ENCODE measurements around the gene GSTM3. TPM values are rescaled to one million over a fixed set of nuclear protein-coding genes. Genes with fewer than 3 reads are reported as not detected.
A peak's percentile ranks its signal among the peaks of the same experiment; 100 is the strongest.

Gene GSTM3
- total and polyA plus RNA-seq, 2 experiments from 2014 or later = 3.1 to 4.1 TPM

GRCh38 chr1:109782514-109782913 is 41.7 kb upstream of the GSTM3 start:
- ATAC-seq (peak; percentile 67), DNase-seq (ENCODE audit: low spot score) (peak; percentile 52)
- TF ChIP-seq, protein P1, sequence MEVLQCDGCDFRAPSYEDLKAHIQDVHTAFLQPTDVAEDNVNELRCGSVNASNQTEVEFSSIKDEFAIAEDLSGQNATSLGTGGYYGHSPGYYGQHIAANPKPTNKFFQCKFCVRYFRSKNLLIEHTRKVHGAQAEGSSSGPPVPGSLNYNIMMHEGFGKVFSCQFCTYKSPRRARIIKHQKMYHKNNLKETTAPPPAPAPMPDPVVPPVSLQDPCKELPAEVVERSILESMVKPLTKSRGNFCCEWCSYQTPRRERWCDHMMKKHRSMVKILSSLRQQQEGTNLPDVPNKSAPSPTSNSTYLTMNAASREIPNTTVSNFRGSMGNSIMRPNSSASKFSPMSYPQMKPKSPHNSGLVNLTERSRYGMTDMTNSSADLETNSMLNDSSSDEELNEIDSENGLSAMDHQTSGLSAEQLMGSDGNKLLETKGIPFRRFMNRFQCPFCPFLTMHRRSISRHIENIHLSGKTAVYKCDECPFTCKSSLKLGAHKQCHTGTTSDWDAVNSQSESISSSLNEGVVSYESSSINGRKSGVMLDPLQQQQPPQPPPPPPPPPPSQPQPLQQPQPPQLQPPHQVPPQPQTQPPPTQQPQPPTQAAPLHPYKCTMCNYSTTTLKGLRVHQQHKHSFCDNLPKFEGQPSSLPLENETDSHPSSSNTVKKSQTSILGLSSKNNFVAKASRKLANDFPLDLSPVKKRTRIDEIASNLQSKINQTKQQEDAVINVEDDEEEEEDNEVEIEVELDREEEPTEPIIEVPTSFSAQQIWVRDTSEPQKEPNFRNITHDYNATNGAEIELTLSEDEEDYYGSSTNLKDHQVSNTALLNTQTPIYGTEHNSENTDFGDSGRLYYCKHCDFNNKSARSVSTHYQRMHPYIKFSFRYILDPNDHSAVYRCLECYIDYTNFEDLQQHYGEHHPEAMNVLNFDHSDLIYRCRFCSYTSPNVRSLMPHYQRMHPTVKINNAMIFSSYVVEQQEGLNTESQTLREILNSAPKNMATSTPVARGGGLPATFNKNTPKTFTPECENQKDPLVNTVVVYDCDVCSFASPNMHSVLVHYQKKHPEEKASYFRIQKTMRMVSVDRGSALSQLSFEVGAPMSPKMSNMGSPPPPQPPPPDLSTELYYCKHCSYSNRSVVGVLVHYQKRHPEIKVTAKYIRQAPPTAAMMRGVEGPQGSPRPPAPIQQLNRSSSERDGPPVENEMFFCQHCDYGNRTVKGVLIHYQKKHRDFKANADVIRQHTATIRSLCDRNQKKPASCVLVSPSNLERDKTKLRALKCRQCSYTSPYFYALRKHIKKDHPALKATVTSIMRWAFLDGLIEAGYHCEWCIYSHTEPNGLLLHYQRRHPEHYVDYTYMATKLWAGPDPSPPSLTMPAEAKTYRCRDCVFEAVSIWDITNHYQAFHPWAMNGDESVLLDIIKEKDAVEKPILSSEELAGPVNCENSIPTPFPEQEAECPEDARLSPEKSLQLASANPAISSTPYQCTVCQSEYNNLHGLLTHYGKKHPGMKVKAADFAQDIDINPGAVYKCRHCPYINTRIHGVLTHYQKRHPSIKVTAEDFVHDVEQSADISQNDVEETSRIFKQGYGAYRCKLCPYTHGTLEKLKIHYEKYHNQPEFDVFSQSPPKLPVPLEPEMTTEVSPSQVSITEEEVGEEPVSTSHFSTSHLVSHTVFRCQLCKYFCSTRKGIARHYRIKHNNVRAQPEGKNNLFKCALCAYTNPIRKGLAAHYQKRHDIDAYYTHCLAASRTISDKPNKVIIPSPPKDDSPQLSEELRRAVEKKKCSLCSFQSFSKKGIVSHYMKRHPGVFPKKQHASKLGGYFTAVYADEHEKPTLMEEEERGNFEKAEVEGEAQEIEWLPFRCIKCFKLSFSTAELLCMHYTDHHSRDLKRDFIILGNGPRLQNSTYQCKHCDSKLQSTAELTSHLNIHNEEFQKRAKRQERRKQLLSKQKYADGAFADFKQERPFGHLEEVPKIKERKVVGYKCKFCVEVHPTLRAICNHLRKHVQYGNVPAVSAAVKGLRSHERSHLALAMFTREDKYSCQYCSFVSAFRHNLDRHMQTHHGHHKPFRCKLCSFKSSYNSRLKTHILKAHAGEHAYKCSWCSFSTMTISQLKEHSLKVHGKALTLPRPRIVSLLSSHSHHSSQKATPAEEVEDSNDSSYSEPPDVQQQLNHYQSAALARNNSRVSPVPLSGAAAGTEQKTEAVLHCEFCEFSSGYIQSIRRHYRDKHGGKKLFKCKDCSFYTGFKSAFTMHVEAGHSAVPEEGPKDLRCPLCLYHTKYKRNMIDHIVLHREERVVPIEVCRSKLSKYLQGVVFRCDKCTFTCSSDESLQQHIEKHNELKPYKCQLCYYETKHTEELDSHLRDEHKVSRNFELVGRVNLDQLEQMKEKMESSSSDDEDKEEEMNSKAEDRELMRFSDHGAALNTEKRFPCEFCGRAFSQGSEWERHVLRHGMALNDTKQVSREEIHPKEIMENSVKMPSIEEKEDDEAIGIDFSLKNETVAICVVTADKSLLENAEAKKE (CRISPR knock-in tag; IDR thresholded peaks at IDR 0.05) = no peak
- TF ChIP-seq EZH2 (IDR thresholded peaks at IDR 0.05; ENCODE audit: low read depth, unreplicated experiment) (no peak), NANOG (IDR thresholded peaks at IDR 0.05; ENCODE audit: borderline replicate concordance) (no peak), JUNB (IDR thresholded peaks at IDR 0.05; ENCODE audit: unreplicated experiment) (no peak), CREB1 (CRISPR knock-in tag; IDR thresholded peaks at IDR 0.05; ENCODE audit: low read depth) (no peak), ETS1 (IDR thresholded peaks at IDR 0.05) (no peak), ZNF331 (CRISPR knock-in tag; IDR thresholded peaks at IDR 0.05; ENCODE audit: low read depth) (no peak), STAT1 (IDR thresholded peaks at IDR 0.05; ENCODE audit: unreplicated experiment) (no peak), POLR2AphosphoS5 (IDR thresholded peaks at IDR 0.05; ENCODE audit: low read depth) (no peak), ZNF114 (CRISPR knock-in tag; IDR thresholded peaks at IDR 0.05) (no peak), CTCF (conservative IDR thresholded peaks at IDR 0.05; ENCODE audit: low read depth in 2 of 2) (no peak), EZH2phosphoT487 (IDR thresholded peaks at IDR 0.05; ENCODE audit: unreplicated experiment) (no peak)
- TF ChIP-seq, protein P2, sequence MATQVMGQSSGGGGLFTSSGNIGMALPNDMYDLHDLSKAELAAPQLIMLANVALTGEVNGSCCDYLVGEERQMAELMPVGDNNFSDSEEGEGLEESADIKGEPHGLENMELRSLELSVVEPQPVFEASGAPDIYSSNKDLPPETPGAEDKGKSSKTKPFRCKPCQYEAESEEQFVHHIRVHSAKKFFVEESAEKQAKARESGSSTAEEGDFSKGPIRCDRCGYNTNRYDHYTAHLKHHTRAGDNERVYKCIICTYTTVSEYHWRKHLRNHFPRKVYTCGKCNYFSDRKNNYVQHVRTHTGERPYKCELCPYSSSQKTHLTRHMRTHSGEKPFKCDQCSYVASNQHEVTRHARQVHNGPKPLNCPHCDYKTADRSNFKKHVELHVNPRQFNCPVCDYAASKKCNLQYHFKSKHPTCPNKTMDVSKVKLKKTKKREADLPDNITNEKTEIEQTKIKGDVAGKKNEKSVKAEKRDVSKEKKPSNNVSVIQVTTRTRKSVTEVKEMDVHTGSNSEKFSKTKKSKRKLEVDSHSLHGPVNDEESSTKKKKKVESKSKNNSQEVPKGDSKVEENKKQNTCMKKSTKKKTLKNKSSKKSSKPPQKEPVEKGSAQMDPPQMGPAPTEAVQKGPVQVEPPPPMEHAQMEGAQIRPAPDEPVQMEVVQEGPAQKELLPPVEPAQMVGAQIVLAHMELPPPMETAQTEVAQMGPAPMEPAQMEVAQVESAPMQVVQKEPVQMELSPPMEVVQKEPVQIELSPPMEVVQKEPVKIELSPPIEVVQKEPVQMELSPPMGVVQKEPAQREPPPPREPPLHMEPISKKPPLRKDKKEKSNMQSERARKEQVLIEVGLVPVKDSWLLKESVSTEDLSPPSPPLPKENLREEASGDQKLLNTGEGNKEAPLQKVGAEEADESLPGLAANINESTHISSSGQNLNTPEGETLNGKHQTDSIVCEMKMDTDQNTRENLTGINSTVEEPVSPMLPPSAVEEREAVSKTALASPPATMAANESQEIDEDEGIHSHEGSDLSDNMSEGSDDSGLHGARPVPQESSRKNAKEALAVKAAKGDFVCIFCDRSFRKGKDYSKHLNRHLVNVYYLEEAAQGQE (IDR thresholded peaks at IDR 0.05; ENCODE audit: unreplicated experiment) = no peak
- Histone ChIP-seq H3K4me1 (ENCODE audit: insufficient read depth) (peaks cover 10% of the 10 kb centered on the region), H3K36me3 (ENCODE audit: insufficient read depth) (0 out of 2 replicates have a peak, but pooled peaks cover 7% of the 10 kb centered on the region), H3F3A (replicated peaks; ENCODE audit: low read depth) (no peaks in the 10 kb centered on the region), H3K9me2 (ENCODE audit: insufficient read depth) (no peaks in the 10 kb centered on the region), H3K27ac (ENCODE audit: low read depth) (no peak overlapping the region), H2AFZ (no peak overlapping the region), H3K27me3 (ENCODE audit: insufficient read depth) (no peaks in the 10 kb centered on the region), H4K20me1 (replicated peaks; ENCODE audit: insufficient read depth) (no peaks in the 10 kb centered on the region), H3K79me2 (replicated peaks; ENCODE audit: insufficient read depth) (no peaks in the 10 kb centered on the region), H3K4me3 (no peak overlapping the region), H3K4me2 (0 out of 2 replicates have a peak overlapping the region, but pooled peaks have one; percentile 43)
- peaks cover 8% of the 10 kb centered on the region; the same call in 2 of the 3 replicates for H3K36me3 Mint-ChIP-seq (ENCODE audit: low read depth)
- H3K4me1 Mint-ChIP-seq = peaks cover 13% of the 10 kb centered on the region; the same call in 2 of the 3 replicates
- no peak overlapping the region for H3K4me3 Mint-ChIP-seq
- peaks cover 10% of the 10 kb centered on the region for H3K27me3 Mint-ChIP-seq (ENCODE audit: insufficient read depth, low read depth, poor library complexity)
- H3K9me3 Mint-ChIP-seq = peaks cover 18% of the 10 kb centered on the region
- no peak overlapping the region for H3K27ac Mint-ChIP-seq

All from GM23338 (cell line).